ENCODE results near the gene METTL27. TPM values are rescaled to one million over a fixed set of nuclear protein-coding genes. Genes with fewer than 3 reads are reported as not detected.

Gene METTL27
- total and polyA plus RNA-seq, 2 experiments from 2014 or later: 10.1 to 11.0 TPM

DNA sequence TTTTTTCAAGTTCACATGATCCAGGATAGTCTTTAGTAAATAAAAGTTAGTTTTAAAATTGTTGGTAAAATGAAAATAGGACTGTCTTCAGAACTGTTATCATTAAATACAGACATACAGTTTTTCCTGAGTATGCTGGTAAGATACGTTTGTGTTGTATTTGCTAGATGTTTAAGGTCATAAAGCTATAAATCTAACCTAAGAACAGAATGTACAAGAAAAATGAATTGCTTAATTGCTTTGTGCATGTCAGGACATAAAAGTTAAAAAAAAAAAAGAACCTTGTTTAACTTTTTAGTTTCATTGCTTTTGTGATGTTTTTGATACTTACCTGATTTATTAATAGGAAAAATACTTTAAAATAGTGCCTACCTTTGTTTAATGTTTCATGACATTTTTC is 40.7 kb downstream of the METTL27 start:
- H3K27ac ChIP-seq (ENCODE audit: low read depth): no peak overlapping the region
- ATAC-seq (no peak), DNase-seq (ENCODE audit: low spot score) (no peak)
- Mint-ChIP-seq H3K27ac (no peak overlapping the region), H3K27me3 (ENCODE audit: insufficient read depth, low read depth, poor library complexity) (peaks cover 8% of the 10 kb centered on the region), H3K4me3 (no peak overlapping the region), H3K36me3 (ENCODE audit: low read depth) (0 out of 3 replicates have a peak, but pooled peaks cover 3% of the 10 kb centered on the region), H3K9me3 (peaks cover 10% of the 10 kb centered on the region; the same call in 2 of the 3 replicates), H3K4me1 (no peaks in the 10 kb centered on the region)
- no peak overlapping the region for H2AFZ ChIP-seq
- H3K27me3 ChIP-seq (ENCODE audit: insufficient read depth): no peaks in the 10 kb centered on the region
- H3K79me2 ChIP-seq (replicated peaks; ENCODE audit: insufficient read depth): no peaks in the 10 kb centered on the region
- H3F3A ChIP-seq (replicated peaks; ENCODE audit: low read depth): no peaks in the 10 kb centered on the region
- TF ChIP-seq, protein P1, sequence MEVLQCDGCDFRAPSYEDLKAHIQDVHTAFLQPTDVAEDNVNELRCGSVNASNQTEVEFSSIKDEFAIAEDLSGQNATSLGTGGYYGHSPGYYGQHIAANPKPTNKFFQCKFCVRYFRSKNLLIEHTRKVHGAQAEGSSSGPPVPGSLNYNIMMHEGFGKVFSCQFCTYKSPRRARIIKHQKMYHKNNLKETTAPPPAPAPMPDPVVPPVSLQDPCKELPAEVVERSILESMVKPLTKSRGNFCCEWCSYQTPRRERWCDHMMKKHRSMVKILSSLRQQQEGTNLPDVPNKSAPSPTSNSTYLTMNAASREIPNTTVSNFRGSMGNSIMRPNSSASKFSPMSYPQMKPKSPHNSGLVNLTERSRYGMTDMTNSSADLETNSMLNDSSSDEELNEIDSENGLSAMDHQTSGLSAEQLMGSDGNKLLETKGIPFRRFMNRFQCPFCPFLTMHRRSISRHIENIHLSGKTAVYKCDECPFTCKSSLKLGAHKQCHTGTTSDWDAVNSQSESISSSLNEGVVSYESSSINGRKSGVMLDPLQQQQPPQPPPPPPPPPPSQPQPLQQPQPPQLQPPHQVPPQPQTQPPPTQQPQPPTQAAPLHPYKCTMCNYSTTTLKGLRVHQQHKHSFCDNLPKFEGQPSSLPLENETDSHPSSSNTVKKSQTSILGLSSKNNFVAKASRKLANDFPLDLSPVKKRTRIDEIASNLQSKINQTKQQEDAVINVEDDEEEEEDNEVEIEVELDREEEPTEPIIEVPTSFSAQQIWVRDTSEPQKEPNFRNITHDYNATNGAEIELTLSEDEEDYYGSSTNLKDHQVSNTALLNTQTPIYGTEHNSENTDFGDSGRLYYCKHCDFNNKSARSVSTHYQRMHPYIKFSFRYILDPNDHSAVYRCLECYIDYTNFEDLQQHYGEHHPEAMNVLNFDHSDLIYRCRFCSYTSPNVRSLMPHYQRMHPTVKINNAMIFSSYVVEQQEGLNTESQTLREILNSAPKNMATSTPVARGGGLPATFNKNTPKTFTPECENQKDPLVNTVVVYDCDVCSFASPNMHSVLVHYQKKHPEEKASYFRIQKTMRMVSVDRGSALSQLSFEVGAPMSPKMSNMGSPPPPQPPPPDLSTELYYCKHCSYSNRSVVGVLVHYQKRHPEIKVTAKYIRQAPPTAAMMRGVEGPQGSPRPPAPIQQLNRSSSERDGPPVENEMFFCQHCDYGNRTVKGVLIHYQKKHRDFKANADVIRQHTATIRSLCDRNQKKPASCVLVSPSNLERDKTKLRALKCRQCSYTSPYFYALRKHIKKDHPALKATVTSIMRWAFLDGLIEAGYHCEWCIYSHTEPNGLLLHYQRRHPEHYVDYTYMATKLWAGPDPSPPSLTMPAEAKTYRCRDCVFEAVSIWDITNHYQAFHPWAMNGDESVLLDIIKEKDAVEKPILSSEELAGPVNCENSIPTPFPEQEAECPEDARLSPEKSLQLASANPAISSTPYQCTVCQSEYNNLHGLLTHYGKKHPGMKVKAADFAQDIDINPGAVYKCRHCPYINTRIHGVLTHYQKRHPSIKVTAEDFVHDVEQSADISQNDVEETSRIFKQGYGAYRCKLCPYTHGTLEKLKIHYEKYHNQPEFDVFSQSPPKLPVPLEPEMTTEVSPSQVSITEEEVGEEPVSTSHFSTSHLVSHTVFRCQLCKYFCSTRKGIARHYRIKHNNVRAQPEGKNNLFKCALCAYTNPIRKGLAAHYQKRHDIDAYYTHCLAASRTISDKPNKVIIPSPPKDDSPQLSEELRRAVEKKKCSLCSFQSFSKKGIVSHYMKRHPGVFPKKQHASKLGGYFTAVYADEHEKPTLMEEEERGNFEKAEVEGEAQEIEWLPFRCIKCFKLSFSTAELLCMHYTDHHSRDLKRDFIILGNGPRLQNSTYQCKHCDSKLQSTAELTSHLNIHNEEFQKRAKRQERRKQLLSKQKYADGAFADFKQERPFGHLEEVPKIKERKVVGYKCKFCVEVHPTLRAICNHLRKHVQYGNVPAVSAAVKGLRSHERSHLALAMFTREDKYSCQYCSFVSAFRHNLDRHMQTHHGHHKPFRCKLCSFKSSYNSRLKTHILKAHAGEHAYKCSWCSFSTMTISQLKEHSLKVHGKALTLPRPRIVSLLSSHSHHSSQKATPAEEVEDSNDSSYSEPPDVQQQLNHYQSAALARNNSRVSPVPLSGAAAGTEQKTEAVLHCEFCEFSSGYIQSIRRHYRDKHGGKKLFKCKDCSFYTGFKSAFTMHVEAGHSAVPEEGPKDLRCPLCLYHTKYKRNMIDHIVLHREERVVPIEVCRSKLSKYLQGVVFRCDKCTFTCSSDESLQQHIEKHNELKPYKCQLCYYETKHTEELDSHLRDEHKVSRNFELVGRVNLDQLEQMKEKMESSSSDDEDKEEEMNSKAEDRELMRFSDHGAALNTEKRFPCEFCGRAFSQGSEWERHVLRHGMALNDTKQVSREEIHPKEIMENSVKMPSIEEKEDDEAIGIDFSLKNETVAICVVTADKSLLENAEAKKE (CRISPR knock-in tag; IDR thresholded peaks at IDR 0.05): no peak
- TF ChIP-seq, protein P2, sequence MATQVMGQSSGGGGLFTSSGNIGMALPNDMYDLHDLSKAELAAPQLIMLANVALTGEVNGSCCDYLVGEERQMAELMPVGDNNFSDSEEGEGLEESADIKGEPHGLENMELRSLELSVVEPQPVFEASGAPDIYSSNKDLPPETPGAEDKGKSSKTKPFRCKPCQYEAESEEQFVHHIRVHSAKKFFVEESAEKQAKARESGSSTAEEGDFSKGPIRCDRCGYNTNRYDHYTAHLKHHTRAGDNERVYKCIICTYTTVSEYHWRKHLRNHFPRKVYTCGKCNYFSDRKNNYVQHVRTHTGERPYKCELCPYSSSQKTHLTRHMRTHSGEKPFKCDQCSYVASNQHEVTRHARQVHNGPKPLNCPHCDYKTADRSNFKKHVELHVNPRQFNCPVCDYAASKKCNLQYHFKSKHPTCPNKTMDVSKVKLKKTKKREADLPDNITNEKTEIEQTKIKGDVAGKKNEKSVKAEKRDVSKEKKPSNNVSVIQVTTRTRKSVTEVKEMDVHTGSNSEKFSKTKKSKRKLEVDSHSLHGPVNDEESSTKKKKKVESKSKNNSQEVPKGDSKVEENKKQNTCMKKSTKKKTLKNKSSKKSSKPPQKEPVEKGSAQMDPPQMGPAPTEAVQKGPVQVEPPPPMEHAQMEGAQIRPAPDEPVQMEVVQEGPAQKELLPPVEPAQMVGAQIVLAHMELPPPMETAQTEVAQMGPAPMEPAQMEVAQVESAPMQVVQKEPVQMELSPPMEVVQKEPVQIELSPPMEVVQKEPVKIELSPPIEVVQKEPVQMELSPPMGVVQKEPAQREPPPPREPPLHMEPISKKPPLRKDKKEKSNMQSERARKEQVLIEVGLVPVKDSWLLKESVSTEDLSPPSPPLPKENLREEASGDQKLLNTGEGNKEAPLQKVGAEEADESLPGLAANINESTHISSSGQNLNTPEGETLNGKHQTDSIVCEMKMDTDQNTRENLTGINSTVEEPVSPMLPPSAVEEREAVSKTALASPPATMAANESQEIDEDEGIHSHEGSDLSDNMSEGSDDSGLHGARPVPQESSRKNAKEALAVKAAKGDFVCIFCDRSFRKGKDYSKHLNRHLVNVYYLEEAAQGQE (IDR thresholded peaks at IDR 0.05; ENCODE audit: unreplicated experiment): no peak
- no peak for TF ChIP-seq STAT1 (IDR thresholded peaks at IDR 0.05; ENCODE audit: unreplicated experiment)
- TF ChIP-seq EZH2 (IDR thresholded peaks at IDR 0.05; ENCODE audit: low read depth, unreplicated experiment): no peak
- TF ChIP-seq, protein P3, sequence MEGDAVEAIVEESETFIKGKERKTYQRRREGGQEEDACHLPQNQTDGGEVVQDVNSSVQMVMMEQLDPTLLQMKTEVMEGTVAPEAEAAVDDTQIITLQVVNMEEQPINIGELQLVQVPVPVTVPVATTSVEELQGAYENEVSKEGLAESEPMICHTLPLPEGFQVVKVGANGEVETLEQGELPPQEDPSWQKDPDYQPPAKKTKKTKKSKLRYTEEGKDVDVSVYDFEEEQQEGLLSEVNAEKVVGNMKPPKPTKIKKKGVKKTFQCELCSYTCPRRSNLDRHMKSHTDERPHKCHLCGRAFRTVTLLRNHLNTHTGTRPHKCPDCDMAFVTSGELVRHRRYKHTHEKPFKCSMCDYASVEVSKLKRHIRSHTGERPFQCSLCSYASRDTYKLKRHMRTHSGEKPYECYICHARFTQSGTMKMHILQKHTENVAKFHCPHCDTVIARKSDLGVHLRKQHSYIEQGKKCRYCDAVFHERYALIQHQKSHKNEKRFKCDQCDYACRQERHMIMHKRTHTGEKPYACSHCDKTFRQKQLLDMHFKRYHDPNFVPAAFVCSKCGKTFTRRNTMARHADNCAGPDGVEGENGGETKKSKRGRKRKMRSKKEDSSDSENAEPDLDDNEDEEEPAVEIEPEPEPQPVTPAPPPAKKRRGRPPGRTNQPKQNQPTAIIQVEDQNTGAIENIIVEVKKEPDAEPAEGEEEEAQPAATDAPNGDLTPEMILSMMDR (conservative IDR thresholded peaks at IDR 0.05; ENCODE audit: low read depth in 2 of 2): no peak
- no peak for TF ChIP-seq ZNF114 (CRISPR knock-in tag; IDR thresholded peaks at IDR 0.05)
- TF ChIP-seq NANOG (IDR thresholded peaks at IDR 0.05; ENCODE audit: borderline replicate concordance): no peak
- TF ChIP-seq ZNF331 (CRISPR knock-in tag; IDR thresholded peaks at IDR 0.05; ENCODE audit: low read depth): no peak
- TF ChIP-seq JUNB (IDR thresholded peaks at IDR 0.05; ENCODE audit: unreplicated experiment): no peak
- no peak for TF ChIP-seq POLR2AphosphoS5 (IDR thresholded peaks at IDR 0.05; ENCODE audit: low read depth)
- no peaks in the 10 kb centered on the region for H4K20me1 ChIP-seq (replicated peaks; ENCODE audit: insufficient read depth)
- H3K4me2 ChIP-seq: no peak overlapping the region
- no peak overlapping the region for H3K4me3 ChIP-seq
- no peaks in the 10 kb centered on the region for H3K9me2 ChIP-seq (ENCODE audit: insufficient read depth)
- H3K36me3 ChIP-seq (ENCODE audit: insufficient read depth): no peaks in the 10 kb centered on the region
- no peaks in the 10 kb centered on the region for H3K4me1 ChIP-seq (ENCODE audit: insufficient read depth)
